Measurements from ENCODE around the gene AHCYL2. TPM values are rescaled to one million over a fixed set of nuclear protein-coding genes. Genes with fewer than 3 reads are reported as not detected.

The AHCYL2 gene
- total and polyA plus RNA-seq, 2 donors (not counting 1 experiment from before 2014, with no cell fraction given): 8.8 to 26.2 TPM

GRCh38 chr7:129205987-129206785, 18.6 kb upstream of the AHCYL2 start:
- Histone ChIP-seq H3K4me3 (ENCODE audit: control extremely low read depth in 1 of 5, extremely low read depth in 1 of 5, insufficient read depth in 1 of 5, low read depth in 2 of 5, low read length in 4 of 5) (no peak overlapping the region), H3K27me3 (replicated peaks in 1 of 4; ENCODE audit: control extremely low read depth in 1 of 4, control insufficient read depth in 3 of 4, insufficient read depth in 4 of 4, low read length in 3 of 4) (no peaks in the 10 kb centered on the region), H3K9ac (ENCODE audit: low read length) (no peak overlapping the region), H3K36me3 (replicated peaks in 1 of 2; ENCODE audit: control extremely low read depth in 1 of 2, control insufficient read depth in 1 of 2, extremely low read depth in 1 of 2, insufficient read depth in 2 of 2, low read length in 1 of 2) (no peaks in the 10 kb centered on the region), H3K79me2 (ENCODE audit: control insufficient read depth, insufficient read depth, low read length) (no peaks in the 10 kb centered on the region), H3K27ac (ENCODE audit: low read length in 2 of 2) (no peak overlapping the region), H3K9me3 (ENCODE audit: control extremely low read depth in 1 of 3, control insufficient read depth in 2 of 3, insufficient read depth in 1 of 3, low read length in 2 of 3) (no peaks in the 10 kb centered on the region), H4K20me1 (ENCODE audit: control insufficient read depth, insufficient read depth, low read length, poor library complexity, severe bottlenecking) (no peaks in the 10 kb centered on the region), H3K4me1 (ENCODE audit: control insufficient read depth in 2 of 2, insufficient read depth in 2 of 2, low read length in 2 of 2) (no peaks in the 10 kb centered on the region), H3K4me2 (replicated peaks; ENCODE audit: low read depth, low read length, poor library complexity, severe bottlenecking) (no peak overlapping the region), H2AFZ (ENCODE audit: insufficient read depth, low read depth, low read length, poor library complexity, severe bottlenecking) (peak overlapping the region; percentile 2)
- DNase-seq (no peak), ATAC-seq (ENCODE audit: low read depth) (no peak)
- TF ChIP-seq CTCF (IDR thresholded peaks at IDR 0.05) (no peak), EZH2 (IDR thresholded peaks at IDR 0.05; ENCODE audit: borderline replicate concordance, insufficient read depth, low read depth, low read length, poor library complexity, severe bottlenecking) (no peak)
- WGBS (ENCODE audit: insufficient coverage): 94% methylated on average over 12 of the region's 18 CpGs
- Mint-ChIP-seq H3K27ac (no peak overlapping the region), H3K27me3 (no peaks in the 10 kb centered on the region), H3K4me1 (peaks cover 3% of the 10 kb centered on the region), H3K4me3 (no peak overlapping the region), H3K9me3 (ENCODE audit: insufficient read depth) (no peaks in the 10 kb centered on the region)
- ChIA-PET CTCF (interaction anchor here (0.9 to 3.0 kb wide), 4 partner anchors 12 to 302 kb away, joined by 3 to 14 read pairs (median 6); no protein-coding TSS in a partner anchor), POLR2A (interaction anchor here (0.6 kb wide), 1 partner anchor 42 kb away, joined by 4 read pairs; no protein-coding TSS in a partner anchor)
- intact Hi-C loops (cut with micrococcal nuclease): no loop called here

GRCh38 chr7:129208667-129209066, 16.2 kb upstream of the AHCYL2 start:
- H3K27ac ChIP-seq (ENCODE audit: low read length in 2 of 2): no peak overlapping the region
- H3K36me3 ChIP-seq (replicated peaks in 1 of 2; ENCODE audit: control extremely low read depth in 1 of 2, control insufficient read depth in 1 of 2, extremely low read depth in 1 of 2, insufficient read depth in 2 of 2, low read length in 1 of 2): no peaks in the 10 kb centered on the region
- ChIA-PET CTCF (interaction anchor here (1.3 to 6.8 kb wide), 7 partner anchors 10 to 305 kb away, joined by 3 to 62 read pairs (median 6); no protein-coding TSS in a partner anchor), POLR2A (no interaction called here)
- TF ChIP-seq CTCF (IDR thresholded peaks at IDR 0.05): no peak
- TF ChIP-seq EZH2 (IDR thresholded peaks at IDR 0.05; ENCODE audit: borderline replicate concordance, insufficient read depth, low read depth, low read length, poor library complexity, severe bottlenecking): no peak
- H3K4me3 Mint-ChIP-seq: no peak overlapping the region
- H3K4me1 Mint-ChIP-seq: peaks cover 3% of the 10 kb centered on the region
- WGBS (ENCODE audit: insufficient coverage): 84% methylated on average over 9 of the region's 9 CpGs
- intact Hi-C loops (cut with micrococcal nuclease): no loop called here
- H3K9ac ChIP-seq (ENCODE audit: low read length): no peak overlapping the region
- no peak overlapping the region for H3K4me3 ChIP-seq (ENCODE audit: control extremely low read depth in 1 of 5, extremely low read depth in 1 of 5, insufficient read depth in 1 of 5, low read depth in 2 of 5, low read length in 4 of 5)
- H3K27me3 Mint-ChIP-seq: no peaks in the 10 kb centered on the region
- H3K4me1 ChIP-seq (ENCODE audit: control insufficient read depth in 2 of 2, insufficient read depth in 2 of 2, low read length in 2 of 2): no peaks in the 10 kb centered on the region
- no peak overlapping the region for H2AFZ ChIP-seq (ENCODE audit: insufficient read depth, low read depth, low read length, poor library complexity, severe bottlenecking)
- H3K79me2 ChIP-seq (ENCODE audit: control insufficient read depth, insufficient read depth, low read length): no peaks in the 10 kb centered on the region
- no peaks in the 10 kb centered on the region for H3K9me3 ChIP-seq (ENCODE audit: control extremely low read depth in 1 of 3, control insufficient read depth in 2 of 3, insufficient read depth in 1 of 3, low read length in 2 of 3)
- DNase-seq: no peak
- H4K20me1 ChIP-seq (ENCODE audit: control insufficient read depth, insufficient read depth, low read length, poor library complexity, severe bottlenecking): no peaks in the 10 kb centered on the region
- no peak overlapping the region for H3K27ac Mint-ChIP-seq
- no peak for ATAC-seq (ENCODE audit: low read depth)
- H3K9me3 Mint-ChIP-seq (ENCODE audit: insufficient read depth): no peaks in the 10 kb centered on the region
- H3K4me2 ChIP-seq (replicated peaks; ENCODE audit: low read depth, low read length, poor library complexity, severe bottlenecking): no peak overlapping the region
- H3K27me3 ChIP-seq (replicated peaks in 1 of 4; ENCODE audit: control extremely low read depth in 1 of 4, control insufficient read depth in 3 of 4, insufficient read depth in 4 of 4, low read length in 3 of 4): no peaks in the 10 kb centered on the region

All from B cell (primary cell).